Activated T-cell treated with anti-CD3 and anti-CD28 coated beads, Interleukin-2, amount 50 U/mL, for 72 hours (primary cell): Measurements from ENCODE around the gene PAK4. TPM values are rescaled to one million over a fixed set of nuclear protein-coding genes. Genes with fewer than 3 reads are reported as not detected.

Experiments used
- ATAC-seq, 2 donors: fragments of 150-1000 bp; cut with Tn5 transposase; replicated peaks in 1 of 2; 2 replicates each; pipeline ENCODE4 v1.10.0; 2021; ENCODE audit warnings: moderate library complexity in 2 of 2, mild to moderate bottlenecking in 1 of 2
- DNase-seq, 2 donors: peaks; one replicate each; pipeline ENCODE4 v3.0.0; 2021 to 2022; ENCODE audit warnings: mixed read lengths in 1 of 2
- H3K27ac Mint-ChIP-seq: one replicate; pipeline ENCODE4 v1.8.0; 2022; ENCODE audit warnings: mild to moderate bottlenecking, moderate library complexity, mixed read lengths
- H3K27me3 Mint-ChIP-seq: one replicate; pipeline ENCODE4 v1.8.0; 2022; ENCODE audit warnings: low read depth, mixed read lengths
- H3K36me3 Mint-ChIP-seq, 2 donors: one replicate each; pipeline ENCODE4 v1.8.0; 2022; ENCODE audit warnings: mixed read lengths in 2 of 2, mild to moderate bottlenecking in 1 of 2; ENCODE audit not compliant: insufficient read depth in 2 of 2
- H3K4me1 Mint-ChIP-seq: one replicate; pipeline ENCODE4 v1.8.0; 2022; ENCODE audit warnings: low read depth, mixed read lengths
- H3K4me3 Mint-ChIP-seq, 2 donors: one replicate each; pipeline ENCODE4 v1.8.0; 2022; ENCODE audit warnings: mild to moderate bottlenecking in 2 of 2, mixed read lengths in 2 of 2, moderate library complexity in 2 of 2
- H3K9me3 Mint-ChIP-seq, 2 donors: one replicate each; pipeline ENCODE4 v1.8.0; 2022; ENCODE audit warnings: mixed read lengths in 2 of 2
- total RNA-seq, 2 donors: library from RNA; stranded (reverse); gene quantifications; one replicate each; pipeline ENCODE4 v1.2.3, GENCODE V29; 2022

The PAK4 gene
- total RNA-seq, 2 donors from 2014 or later: 12.9 to 17.0 TPM

GRCh38 chr19:39150235-39150634 is 24.6 kb downstream of the PAK4 start:
- Mint-ChIP-seq H3K4me3 (no peak overlapping the region), H3K36me3 (no peaks in the 10 kb centered on the region), H3K9me3 (no peaks in the 10 kb centered on the region), H3K4me1 (no peaks in the 10 kb centered on the region), H3K27me3 (no peaks in the 10 kb centered on the region), H3K27ac (no peak overlapping the region)
- no peak for ATAC-seq
- no peak for DNase-seq

DNA sequence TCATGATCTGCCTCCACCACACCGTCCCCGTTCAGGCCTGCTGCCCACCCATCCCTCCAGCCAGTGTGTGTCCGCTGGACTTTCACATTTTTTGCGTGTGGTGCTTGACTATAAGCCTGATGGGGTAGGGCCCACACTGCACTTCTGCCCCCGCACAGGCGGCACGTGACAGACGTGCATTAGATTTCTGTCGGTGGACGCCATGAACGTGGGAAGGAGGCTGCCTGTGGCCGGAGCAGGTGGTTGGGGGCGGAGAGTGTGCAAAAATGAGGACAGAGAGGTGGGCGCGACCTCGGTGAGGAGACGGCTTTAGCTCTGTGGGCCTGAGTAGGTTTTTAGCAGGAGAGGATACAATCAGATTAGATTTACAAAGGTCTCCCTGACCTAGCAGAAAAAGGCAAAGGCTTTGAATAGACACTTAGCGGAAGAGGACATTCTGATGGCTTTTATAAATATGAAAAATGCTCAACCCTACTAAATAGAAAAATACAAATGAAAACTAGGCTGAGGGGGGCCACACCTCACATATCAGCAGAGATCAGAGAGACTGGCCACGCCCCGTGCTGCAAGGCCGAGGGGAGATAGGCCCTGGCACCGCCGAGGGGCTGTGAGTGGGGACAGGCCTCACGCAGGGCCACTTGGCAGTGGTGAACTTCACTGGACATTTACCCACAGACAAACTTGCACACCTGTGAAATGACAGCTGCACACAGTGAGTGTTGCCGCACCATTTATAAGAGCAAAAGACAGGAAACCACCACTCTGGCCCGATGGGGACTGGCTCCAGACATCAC is 25.4 kb downstream of the PAK4 start:
- no peaks in the 10 kb centered on the region for H3K4me1 Mint-ChIP-seq

DNA sequence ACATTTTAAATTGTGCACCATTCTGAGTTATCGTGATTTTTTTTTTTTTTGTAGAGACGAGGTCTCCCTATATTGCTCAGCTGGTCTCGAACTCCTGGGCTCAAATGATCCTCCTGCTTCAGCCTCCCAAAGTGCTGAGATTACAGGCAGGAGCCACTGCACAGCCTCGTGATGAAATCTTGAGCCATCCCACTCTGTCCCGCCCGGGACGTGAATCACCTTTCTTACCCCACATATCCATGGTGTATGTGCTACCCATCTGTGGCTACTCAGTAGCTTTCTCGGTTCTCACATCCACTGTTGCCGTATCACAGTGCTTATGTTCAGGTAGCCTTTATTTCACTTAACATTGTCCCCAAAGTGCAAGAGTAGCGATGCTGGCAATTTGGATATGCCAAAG is 26.5 kb downstream of the PAK4 start:
- Mint-ChIP-seq H3K27ac (no peak overlapping the region), H3K4me1 (no peaks in the 10 kb centered on the region), H3K27me3 (no peaks in the 10 kb centered on the region), H3K36me3 (no peaks in the 10 kb centered on the region), H3K9me3 (no peaks in the 10 kb centered on the region), H3K4me3 (no peak overlapping the region)
- DNase-seq (no peak), ATAC-seq (no peak)

More for the DNA sequence above, 25.4 kb downstream of the PAK4 start:
- Mint-ChIP-seq H3K4me3 (no peak overlapping the region), H3K27ac (no peak overlapping the region), H3K36me3 (no peaks in the 10 kb centered on the region), H3K27me3 (no peaks in the 10 kb centered on the region), H3K9me3 (no peaks in the 10 kb centered on the region)
- ATAC-seq (no peak), DNase-seq (no peak)

GRCh38 chr19:39154100-39154628 is 28.6 kb downstream of the PAK4 start:
- Mint-ChIP-seq H3K4me1 (no peaks in the 10 kb centered on the region), H3K36me3 (no peaks in the 10 kb centered on the region), H3K27ac (no peak overlapping the region), H3K27me3 (no peaks in the 10 kb centered on the region), H3K4me3 (no peak overlapping the region), H3K9me3 (no peaks in the 10 kb centered on the region)
- ATAC-seq (no peak), DNase-seq (no peak)

DNA sequence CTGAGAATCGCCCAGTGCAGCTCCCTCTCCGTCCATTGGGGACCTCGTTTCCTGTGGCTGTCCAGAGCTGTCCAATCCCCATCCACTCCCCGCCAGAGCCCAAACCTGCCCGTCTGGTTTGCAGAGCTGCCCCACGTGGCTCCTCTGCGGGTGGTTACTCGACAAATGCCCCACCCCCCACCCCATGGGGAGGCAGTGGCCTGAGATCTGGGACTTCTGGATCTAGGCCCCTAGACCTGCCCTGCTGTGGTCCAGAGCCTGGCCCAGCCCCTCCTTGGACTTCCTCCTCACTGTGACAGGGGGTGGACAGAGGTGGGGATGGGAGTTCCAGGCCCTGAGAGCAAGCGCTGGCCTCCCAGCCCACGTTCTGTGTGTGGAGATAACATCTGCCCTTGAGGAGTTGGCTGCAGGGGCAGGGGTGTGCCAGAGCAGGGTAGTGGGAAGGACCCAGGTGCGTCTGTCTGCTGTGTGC is 29.1 kb downstream of the PAK4 start:
- no peak overlapping the region for H3K27ac Mint-ChIP-seq
- no peaks in the 10 kb centered on the region for H3K9me3 Mint-ChIP-seq
- DNase-seq: no peak
- no peaks in the 10 kb centered on the region for H3K27me3 Mint-ChIP-seq
- no peak overlapping the region for H3K4me3 Mint-ChIP-seq
- no peaks in the 10 kb centered on the region for H3K4me1 Mint-ChIP-seq
- H3K36me3 Mint-ChIP-seq: no peaks in the 10 kb centered on the region
- ATAC-seq: no peak

- ATAC-seq (no peak), DNase-seq (no peak)
- Mint-ChIP-seq H3K4me3 (no peak overlapping the region), H3K27me3 (no peaks in the 10 kb centered on the region), H3K9me3 (no peaks in the 10 kb centered on the region), H3K27ac (no peak overlapping the region), H3K36me3 (no peaks in the 10 kb centered on the region), H3K4me1 (peaks cover under 1% of the 10 kb centered on the region)
These were observed 29.6 kb downstream of the PAK4 start for GRCh38 chr19:39155114-39155700.

DNA sequence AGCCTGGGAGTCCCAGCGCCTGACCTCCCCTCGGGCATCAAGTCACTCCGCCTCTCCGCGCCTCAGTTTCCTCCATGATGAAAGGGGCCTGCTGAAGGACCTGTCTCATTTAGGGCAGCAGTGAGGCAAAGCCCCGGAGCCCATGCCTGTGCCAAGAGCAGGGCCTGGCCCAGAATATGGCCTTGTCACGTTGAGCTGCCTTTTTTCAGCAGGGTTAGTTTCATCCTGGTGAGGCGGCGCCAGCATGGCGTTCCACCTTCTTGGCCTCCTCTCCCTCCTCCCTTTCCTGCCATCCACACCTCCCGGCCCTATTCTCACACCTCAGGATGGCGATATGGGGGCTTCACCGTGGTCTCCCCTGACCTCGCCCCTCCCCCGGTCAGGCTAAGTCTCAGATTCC is 30.2 kb downstream of the PAK4 start:
- no peak overlapping the region for H3K4me3 Mint-ChIP-seq
- ATAC-seq (no peak), DNase-seq (no peak)
- no peaks in the 10 kb centered on the region for H3K9me3 Mint-ChIP-seq
- peaks cover 6% of the 10 kb centered on the region for H3K4me1 Mint-ChIP-seq
- H3K36me3 Mint-ChIP-seq: no peaks in the 10 kb centered on the region
- no peak overlapping the region for H3K27ac Mint-ChIP-seq
- H3K27me3 Mint-ChIP-seq: no peaks in the 10 kb centered on the region

DNA sequence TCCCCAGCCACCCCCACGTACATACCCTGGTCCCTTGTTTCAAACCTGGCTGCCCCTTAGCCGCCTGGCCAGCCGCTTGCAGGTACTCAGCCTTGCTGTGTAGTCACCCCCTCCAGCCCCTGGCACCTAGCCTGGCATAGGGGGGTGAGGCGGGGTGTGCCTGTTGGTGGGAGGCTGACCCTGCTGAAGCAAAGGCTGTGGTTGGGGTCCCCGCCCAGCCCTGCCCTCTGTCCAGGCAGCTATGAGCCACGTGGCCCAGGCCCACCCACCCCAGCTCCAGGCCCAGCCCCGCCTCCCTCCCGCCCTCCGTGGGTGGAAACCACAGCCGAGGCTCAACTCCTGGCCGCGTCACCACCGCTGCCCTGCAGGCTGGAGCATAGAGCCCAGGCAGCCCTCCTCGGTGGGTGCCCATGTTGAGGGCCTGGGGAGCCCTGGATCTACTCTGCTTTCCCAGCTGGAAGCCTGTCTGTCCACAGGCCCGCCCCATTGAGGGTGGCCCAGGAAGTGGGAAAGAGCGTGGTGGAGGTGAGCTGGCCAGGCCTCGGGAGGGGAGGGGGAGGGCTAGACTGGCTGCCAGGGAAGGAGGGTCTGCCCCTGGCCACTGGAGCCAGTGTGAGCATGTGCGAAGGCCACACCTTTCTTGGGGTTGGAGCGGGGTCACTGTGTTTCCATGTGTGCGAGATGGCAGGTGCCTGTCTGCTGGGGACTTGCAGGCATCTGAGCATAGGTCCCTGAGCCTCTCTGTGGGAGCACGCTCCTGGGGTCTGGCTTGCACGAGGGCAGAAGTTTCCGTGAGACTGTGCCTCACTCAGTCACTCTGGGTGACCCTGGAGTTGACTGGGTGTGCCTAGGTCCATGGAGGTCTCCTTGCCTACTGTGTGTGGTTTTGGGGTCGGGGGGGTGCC is 31.0 kb downstream of the PAK4 start:
- Mint-ChIP-seq H3K27ac (no peak overlapping the region), H3K4me3 (no peak overlapping the region), H3K4me1 (peaks cover 6% of the 10 kb centered on the region), H3K9me3 (no peaks in the 10 kb centered on the region), H3K27me3 (no peaks in the 10 kb centered on the region), H3K36me3 (no peaks in the 10 kb centered on the region)
- DNase-seq: no peak
- ATAC-seq: peak in 1 of 2 donors; percentile 39

GRCh38 chr19:39157275-39157996 is 31.9 kb downstream of the PAK4 start:
- Mint-ChIP-seq H3K36me3 (no peaks in the 10 kb centered on the region), H3K27me3 (no peaks in the 10 kb centered on the region), H3K4me1 (peaks cover 6% of the 10 kb centered on the region), H3K27ac (no peak overlapping the region), H3K4me3 (no peak overlapping the region), H3K9me3 (no peaks in the 10 kb centered on the region)
- DNase-seq (no peak), ATAC-seq (no peak)

DNA sequence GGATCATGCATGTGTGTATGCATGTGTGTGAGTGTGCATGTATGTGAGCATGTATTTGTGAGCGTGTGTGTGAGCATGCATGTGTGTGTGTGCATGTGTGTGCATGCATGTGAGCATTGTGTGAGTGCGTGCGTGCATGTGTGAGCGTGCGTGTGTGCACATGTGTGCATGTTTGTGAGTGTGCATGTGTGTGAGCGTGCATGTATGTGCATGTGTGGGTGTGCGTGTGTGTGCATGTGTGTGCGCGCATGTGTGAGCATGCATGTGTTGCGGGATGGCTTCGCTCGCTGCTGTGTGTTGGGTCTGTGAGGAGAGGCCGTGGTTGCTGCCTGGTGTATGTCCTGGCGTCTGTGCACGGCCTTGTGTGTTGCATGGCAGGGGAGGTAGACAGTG is 32.4 kb downstream of the PAK4 start:
- Mint-ChIP-seq H3K27me3 (no peaks in the 10 kb centered on the region), H3K27ac (no peak overlapping the region), H3K4me1 (peaks cover 12% of the 10 kb centered on the region), H3K4me3 (no peak overlapping the region), H3K9me3 (no peaks in the 10 kb centered on the region), H3K36me3 (no peaks in the 10 kb centered on the region)
- DNase-seq: no peak
- ATAC-seq: no peak

- no peak overlapping the region for H3K27ac Mint-ChIP-seq
- DNase-seq: no peak
These were observed 33.2 kb downstream of the PAK4 start for GRCh38 chr19:39158646-39159260.

GRCh38 chr19:39160523-39160861 is 34.9 kb downstream of the PAK4 start:
- no peaks in the 10 kb centered on the region for H3K9me3 Mint-ChIP-seq
- ATAC-seq (no peak), DNase-seq (no peak)
- no peak overlapping the region for H3K27ac Mint-ChIP-seq
- no peak overlapping the region for H3K4me3 Mint-ChIP-seq
- H3K4me1 Mint-ChIP-seq: peaks cover 18% of the 10 kb centered on the region
- H3K36me3 Mint-ChIP-seq: no peaks in the 10 kb centered on the region
- no peaks in the 10 kb centered on the region for H3K27me3 Mint-ChIP-seq

More at GRCh38 chr19:39158646-39159260, 33.2 kb downstream of the PAK4 start:
- Mint-ChIP-seq H3K36me3 (no peaks in the 10 kb centered on the region), H3K27me3 (no peaks in the 10 kb centered on the region), H3K4me1 (peaks cover 12% of the 10 kb centered on the region), H3K9me3 (no peaks in the 10 kb centered on the region), H3K4me3 (no peak overlapping the region)
- ATAC-seq: no peak
